A673 (cell line): ENCODE data around the gene ZBTB2. TPM values are rescaled to one million over a fixed set of nuclear protein-coding genes. Genes with fewer than 3 reads are reported as not detected.

Source experiments
- BruUV-seq: library from RNA; stranded (reverse); fragments of 400-500 nt; replicated peaks from 2 replicates; lab custom pipeline; 2021; lab: Mats Ljungman, UMichigan
- CTCF ChIA-PET: fragments of 300-600 bp; sonication (Branson Sonifier 250); formaldehyde crosslinking; loops from one replicate; lab custom pipeline; 2022; ENCODE audit warnings: antibody characterized with exemption; lab: Charles Lee
- POLR2A ChIA-PET: fragments of 300-600 bp; sonication (Branson Sonifier 250); formaldehyde crosslinking; loops from one replicate; lab custom pipeline; 2022; ENCODE audit warnings: antibody characterized with exemption; ENCODE audit not compliant: low non-redundant PET; lab: Charles Lee
- DNase-seq: peaks from one replicate; pipeline ENCODE4 v3.0.0-alpha.2; 2015; ENCODE audit warnings: low spot score
- H3K27ac ChIP-seq: fragments of 200-600 bp; sonication (generic); 2 replicates; pipeline ENCODE4 v1.5.1; 2016; ENCODE audit warnings: mixed run types, low read depth, mild to moderate bottlenecking, mixed read lengths, antibody characterized with exemption, low read length; ENCODE audit not compliant: poor library complexity, severe bottlenecking
- H3K27me3 ChIP-seq: fragments of 200-600 bp; sonication (generic); replicated peaks from 2 replicates; pipeline ENCODE4 v1.6.1; 2017; ENCODE audit warnings: mixed run types, low read depth, mild to moderate bottlenecking, mixed read lengths, antibody characterized with exemption, low read length; ENCODE audit not compliant: insufficient read depth, poor library complexity
- H3K36me3 ChIP-seq: fragments of 200-600 bp; sonication (generic); 2 replicates; pipeline ENCODE4 v1.6.1; 2016; ENCODE audit warnings: mixed run types, mild to moderate bottlenecking, mixed read lengths, antibody characterized with exemption, low read length; ENCODE audit not compliant: insufficient read depth, poor library complexity, severe bottlenecking
- H3K4me1 ChIP-seq: fragments of 200-600 bp; sonication (generic); 2 replicates; pipeline ENCODE4 v1.6.1; 2017; ENCODE audit warnings: mixed run types, mild to moderate bottlenecking, mixed read lengths, antibody characterized with exemption, low read length; ENCODE audit not compliant: insufficient read depth, poor library complexity, severe bottlenecking
- H3K4me3 ChIP-seq: fragments of 200-600 bp; sonication (generic); 2 replicates; pipeline ENCODE4 v1.5.1; 2016; ENCODE audit warnings: low read depth, mixed run types, mild to moderate bottlenecking, mixed read lengths, low read length; ENCODE audit not compliant: poor library complexity, severe bottlenecking
- H3K9me3 ChIP-seq: fragments of 200-600 bp; sonication (generic); 2 replicates; pipeline ENCODE4 v1.6.1; 2016; ENCODE audit warnings: mixed run types, low read depth, mild to moderate bottlenecking, mixed read lengths, antibody characterized with exemption, low read length; ENCODE audit not compliant: poor library complexity, severe bottlenecking
- CTCF ChIP-seq: fragments of 300-800, 200-600 bp; sonication (generic); conservative IDR thresholded peaks from 2 replicates; pipeline ENCODE4 v1.5.1; 2017; ENCODE audit warnings: low read depth, mild to moderate bottlenecking, antibody characterized with exemption, low read length, moderate library complexity, mixed read lengths
- EZH2 ChIP-seq: fragments of 200-600 bp; sonication (generic); IDR thresholded peaks from 2 replicates; pipeline ENCODE4 v1.6.1; 2017; ENCODE audit warnings: borderline replicate concordance, low read depth, mild to moderate bottlenecking, mixed read lengths, antibody characterized with exemption, low read length; ENCODE audit not compliant: poor library complexity, severe bottlenecking
- intact Hi-C: fragments of 100-400 bp; cut with micrococcal nuclease; formaldehyde crosslinking; loops from one replicate; pipeline ENCODE4 v1.10.0; 2022; ENCODE audit not compliant: unreplicated experiment
- total RNA-seq: library from RNA; stranded (reverse); gene quantifications from 2 replicates; pipeline ENCODE4 v1.2.3, GENCODE V29; 2021

The ZBTB2 gene
- total RNA-seq, 1 experiment from 2014 or later: 24.0 TPM

GRCh38 chr6:151379933-151380847, 11.2 kb downstream of the ZBTB2 start:
- Histone ChIP-seq H3K4me1 (peaks cover 21% of the 10 kb centered on the region), H3K27ac (peak overlapping the region; percentile 16), H3K9me3 (no peaks in the 10 kb centered on the region), H3K4me3 (no peak overlapping the region), H3K27me3 (no peaks in the 10 kb centered on the region), H3K36me3 (no peaks in the 10 kb centered on the region)
- TF ChIP-seq EZH2 (no peak), CTCF (no peak)
- no TSS peak for BruUV-seq
- intact Hi-C loops: no loop called here
- CTCF ChIA-PET: no interaction called here
- POLR2A ChIA-PET: interaction anchor here (0.6 kb wide), 1 partner anchor 744 kb away, joined by 3 read pairs; no protein-coding TSS in a partner anchor
- no peak for DNase-seq

GRCh38 chr6:151377095-151377494, 14.3 kb downstream of the ZBTB2 start:
- H3K27me3 ChIP-seq: no peaks in the 10 kb centered on the region
- no peaks in the 10 kb centered on the region for H3K36me3 ChIP-seq
- TF ChIP-seq CTCF (no peak), EZH2 (no peak)
- no peak for DNase-seq
- intact Hi-C loops: no loop called here
- no TSS peak for BruUV-seq
- peaks cover 17% of the 10 kb centered on the region for H3K4me1 ChIP-seq
- no peaks in the 10 kb centered on the region for H3K9me3 ChIP-seq
- no peak overlapping the region for H3K27ac ChIP-seq
- H3K4me3 ChIP-seq: no peak overlapping the region
- POLR2A ChIA-PET: no interaction called here
- CTCF ChIA-PET: no interaction called here

GRCh38 chr6:151376440-151376839, 14.9 kb downstream of the ZBTB2 start:
- ChIA-PET CTCF (no interaction called here), POLR2A (no interaction called here)
- Histone ChIP-seq H3K4me1 (peaks cover 17% of the 10 kb centered on the region), H3K4me3 (no peak overlapping the region), H3K9me3 (no peaks in the 10 kb centered on the region), H3K36me3 (peaks cover 1% of the 10 kb centered on the region), H3K27me3 (no peaks in the 10 kb centered on the region), H3K27ac (no peak overlapping the region)
- no TSS peak for BruUV-seq
- intact Hi-C loops: no loop called here
- TF ChIP-seq CTCF: no peak
- TF ChIP-seq EZH2: no peak
- no peak for DNase-seq
